ENCODE results near the gene ENOX1. TPM values are rescaled to one million over a fixed set of nuclear protein-coding genes. Genes with fewer than 3 reads are reported as not detected.

The ENOX1 gene
- total and polyA plus RNA-seq, 7 donors, result 0.34 to 7.1 (median 1.1) TPM

DNA sequence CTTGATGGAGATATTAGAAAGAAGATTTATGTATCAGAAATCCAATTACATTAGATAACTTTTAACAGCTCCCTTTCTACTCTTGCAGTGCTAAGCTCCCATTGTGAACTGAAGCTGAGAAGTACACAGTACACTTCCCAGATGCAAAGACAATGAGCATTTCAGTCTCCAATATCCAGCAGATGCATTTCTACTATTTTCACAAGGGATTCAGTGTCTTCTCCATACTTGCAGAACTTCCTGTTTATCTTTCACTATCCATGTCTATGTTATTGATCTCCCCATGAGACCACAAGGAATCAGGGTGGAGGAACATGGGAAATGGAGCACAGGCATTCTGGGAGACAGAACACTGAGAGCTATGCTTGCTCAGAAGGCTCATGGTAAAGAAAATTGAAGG is 207.5 kb downstream of the ENOX1 start:
- no peak for DNase-seq
- H3K27ac ChIP-seq, result no peak overlapping the region
- no peaks in the 10 kb centered on the region for H3K9me3 ChIP-seq
- no peaks in the 10 kb centered on the region for H3K27me3 ChIP-seq (ENCODE audit: insufficient read depth in 3 of 3, low read length in 2 of 3)
- H3K36me3 ChIP-seq (ENCODE audit: insufficient read depth in 1 of 2, low read depth in 1 of 2), result no peaks in the 10 kb centered on the region
- H3K4me3 ChIP-seq, result no peak overlapping the region
- ATAC-seq, result no peak
- intact Hi-C loops (cut with DNase I), result no loop called here
- TF ChIP-seq, protein P1, sequence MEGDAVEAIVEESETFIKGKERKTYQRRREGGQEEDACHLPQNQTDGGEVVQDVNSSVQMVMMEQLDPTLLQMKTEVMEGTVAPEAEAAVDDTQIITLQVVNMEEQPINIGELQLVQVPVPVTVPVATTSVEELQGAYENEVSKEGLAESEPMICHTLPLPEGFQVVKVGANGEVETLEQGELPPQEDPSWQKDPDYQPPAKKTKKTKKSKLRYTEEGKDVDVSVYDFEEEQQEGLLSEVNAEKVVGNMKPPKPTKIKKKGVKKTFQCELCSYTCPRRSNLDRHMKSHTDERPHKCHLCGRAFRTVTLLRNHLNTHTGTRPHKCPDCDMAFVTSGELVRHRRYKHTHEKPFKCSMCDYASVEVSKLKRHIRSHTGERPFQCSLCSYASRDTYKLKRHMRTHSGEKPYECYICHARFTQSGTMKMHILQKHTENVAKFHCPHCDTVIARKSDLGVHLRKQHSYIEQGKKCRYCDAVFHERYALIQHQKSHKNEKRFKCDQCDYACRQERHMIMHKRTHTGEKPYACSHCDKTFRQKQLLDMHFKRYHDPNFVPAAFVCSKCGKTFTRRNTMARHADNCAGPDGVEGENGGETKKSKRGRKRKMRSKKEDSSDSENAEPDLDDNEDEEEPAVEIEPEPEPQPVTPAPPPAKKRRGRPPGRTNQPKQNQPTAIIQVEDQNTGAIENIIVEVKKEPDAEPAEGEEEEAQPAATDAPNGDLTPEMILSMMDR (IDR thresholded peaks at IDR 0.05), result no peak
- peaks cover 4% of the 10 kb centered on the region for H3K4me1 ChIP-seq

- no peak overlapping the region for H3K4me3 ChIP-seq
- TF ChIP-seq, protein P1 (IDR thresholded peaks at IDR 0.05), result no peak
- 85 to 95% (median 87%) methylated on average over 4 of the region's 4 CpGs for WGBS, 3 donors
- H3K4me1 ChIP-seq, result no peaks in the 10 kb centered on the region
- intact Hi-C loops (cut with DNase I), result no loop called here
- ATAC-seq (no peak), DNase-seq (no peak)
- no peaks in the 10 kb centered on the region for H3K9me3 ChIP-seq
- H3K36me3 ChIP-seq (ENCODE audit: insufficient read depth in 1 of 2, low read depth in 1 of 2), result no peaks in the 10 kb centered on the region
- no peak overlapping the region for H3K27ac ChIP-seq
- H3K27me3 ChIP-seq (ENCODE audit: insufficient read depth in 3 of 3, low read length in 2 of 3), result no peaks in the 10 kb centered on the region
Observed at GRCh38 chr13:43574605-43575004, 212.2 kb downstream of the ENOX1 start.

- intact Hi-C loops (cut with DNase I), result no loop called here
- DNase-seq, result no peak
- Histone ChIP-seq H3K27ac (no peak overlapping the region), H3K36me3 (ENCODE audit: insufficient read depth in 1 of 2, low read depth in 1 of 2) (no peaks in the 10 kb centered on the region), H3K27me3 (ENCODE audit: insufficient read depth in 3 of 3, low read length in 2 of 3) (no peaks in the 10 kb centered on the region), H3K9me3 (no peaks in the 10 kb centered on the region), H3K4me3 (no peak overlapping the region), H3K4me1 (no peaks in the 10 kb centered on the region)
- 61 to 75% (median 75%) methylated on average over 6 of the region's 6 CpGs for WGBS, 3 donors
- ATAC-seq, result no peak
- TF ChIP-seq, protein P1 (IDR thresholded peaks at IDR 0.05), result no peak
Observed at GRCh38 chr13:43573802-43574514, 212.8 kb downstream of the ENOX1 start.

DNA sequence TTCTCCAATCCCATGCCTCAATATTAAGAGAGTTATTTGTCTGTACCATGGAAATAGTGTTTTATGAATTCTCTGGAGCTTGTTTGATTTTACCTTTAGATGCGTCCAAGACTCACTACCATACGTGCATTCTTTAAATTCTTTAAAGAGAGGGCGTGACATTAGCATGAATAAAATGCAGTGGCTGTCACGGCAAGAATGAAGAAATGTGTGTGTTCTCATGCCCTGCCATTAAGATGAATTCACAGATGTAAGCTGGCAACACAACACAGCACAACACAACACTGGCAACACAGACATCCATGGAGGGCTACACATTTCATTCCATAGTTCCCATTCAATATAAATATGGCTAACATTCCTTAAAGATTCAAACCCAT is 213.4 kb downstream of the ENOX1 start:
- intact Hi-C loops (cut with DNase I), result no loop called here
- H3K36me3 ChIP-seq (ENCODE audit: insufficient read depth in 1 of 2, low read depth in 1 of 2), result no peaks in the 10 kb centered on the region

More for the DNA sequence above, 213.4 kb downstream of the ENOX1 start:
- ATAC-seq (no peak), DNase-seq (no peak)
- no peaks in the 10 kb centered on the region for H3K4me1 ChIP-seq
- WGBS, 3 donors, result 43 to 67% (median 48%) methylated on average over 4 of the region's 4 CpGs
- no peak overlapping the region for H3K27ac ChIP-seq
- H3K4me3 ChIP-seq, result no peak overlapping the region
- no peaks in the 10 kb centered on the region for H3K9me3 ChIP-seq
- TF ChIP-seq, protein P1 (IDR thresholded peaks at IDR 0.05), result no peak
- H3K27me3 ChIP-seq (ENCODE audit: insufficient read depth in 3 of 3, low read length in 2 of 3), result no peaks in the 10 kb centered on the region
